GM23338 (cell line): ENCODE results near the gene GNB3. TPM values are rescaled to one million over a fixed set of nuclear protein-coding genes. Genes with fewer than 3 reads are reported as not detected.

Experiments
- ATAC-seq: fragments of 200-7000 bp; cut with Tn5 transposase; 3 replicates; pipeline ENCODE4 v1.9.1; 2020
- DNase-seq: peaks from one replicate; pipeline ENCODE4 v3.0.0-alpha.2; 2015; ENCODE audit warnings: low spot score
- H2AFZ ChIP-seq: fragments of 200-600 bp; sonication (generic); 2 replicates; pipeline ENCODE4 v1.8.0; 2016; ENCODE audit warnings: antibody characterized with exemption, mild to moderate bottlenecking, moderate library complexity
- H3F3A ChIP-seq: fragments of 200-600 bp; sonication (generic); replicated peaks from 2 replicates; pipeline ENCODE4 v1.8.0; 2017; ENCODE audit warnings: antibody characterized with exemption, mixed run types, low read depth
- H3K27ac ChIP-seq: fragments of 200-600 bp; sonication (generic); 2 replicates; pipeline ENCODE4 v1.6.1; 2016; ENCODE audit warnings: low read depth
- H3K27me3 ChIP-seq: fragments of 200-600 bp; sonication (generic); 2 replicates; pipeline ENCODE4 v1.8.0; 2016; ENCODE audit warnings: mild to moderate bottlenecking, mixed run types, moderate library complexity; ENCODE audit not compliant: insufficient read depth
- H3K36me3 ChIP-seq: fragments of 200-600 bp; sonication (generic); 2 replicates; pipeline ENCODE4 v1.8.0; 2016; ENCODE audit warnings: mild to moderate bottlenecking; ENCODE audit not compliant: insufficient read depth
- H3K4me1 ChIP-seq: fragments of 200-600 bp; sonication (generic); 2 replicates; pipeline ENCODE4 v1.8.0; 2016; ENCODE audit warnings: mild to moderate bottlenecking, moderate library complexity; ENCODE audit not compliant: insufficient read depth
- H3K4me2 ChIP-seq: fragments of 200-600 bp; sonication (generic); 2 replicates; pipeline ENCODE4 v1.7.1; 2017; ENCODE audit warnings: mixed run types
- H3K4me3 ChIP-seq: fragments of 200-600 bp; sonication (generic); 2 replicates; pipeline ENCODE4 v1.6.1; 2016; ENCODE audit warnings: mixed run types
- H3K79me2 ChIP-seq: fragments of 200-600 bp; sonication (generic); replicated peaks from 2 replicates; pipeline ENCODE4 v1.8.0; 2017; ENCODE audit warnings: mild to moderate bottlenecking; ENCODE audit not compliant: insufficient read depth
- H3K9me2 ChIP-seq: fragments of 200-600 bp; sonication (generic); 2 replicates; pipeline ENCODE4 v1.8.0; 2017; ENCODE audit not compliant: insufficient read depth
- H4K20me1 ChIP-seq: fragments of 200-600 bp; sonication (generic); replicated peaks from 2 replicates; pipeline ENCODE4 v1.8.0; 2017; ENCODE audit warnings: mild to moderate bottlenecking; ENCODE audit not compliant: insufficient read depth
- H3K27ac Mint-ChIP-seq: 2 replicates; pipeline ENCODE4 v1.8.0; 2020; ENCODE audit warnings: inconsistent platforms, mild to moderate bottlenecking, moderate library complexity, mixed read lengths
- H3K27me3 Mint-ChIP-seq: 3 replicates; pipeline ENCODE4 v1.8.0; 2022; ENCODE audit warnings: low read depth, mild to moderate bottlenecking, moderate library complexity, mixed read lengths, inconsistent platforms; ENCODE audit not compliant: insufficient read depth, poor library complexity
- H3K36me3 Mint-ChIP-seq: 3 replicates; pipeline ENCODE4 v1.8.0; 2021; ENCODE audit warnings: low read depth, mild to moderate bottlenecking, inconsistent platforms, moderate library complexity, mixed read lengths
- H3K4me1 Mint-ChIP-seq: 3 replicates; pipeline ENCODE4 v1.8.0; 2020; ENCODE audit warnings: mild to moderate bottlenecking, inconsistent platforms, mixed read lengths
- H3K4me3 Mint-ChIP-seq: 3 replicates; pipeline ENCODE4 v1.8.0; 2021; ENCODE audit warnings: moderate library complexity, mild to moderate bottlenecking, inconsistent platforms, mixed read lengths
- H3K9me3 Mint-ChIP-seq: 3 replicates; pipeline ENCODE4 v1.8.0; 2020; ENCODE audit warnings: moderate library complexity, mild to moderate bottlenecking, inconsistent platforms, mixed read lengths
- JUNB ChIP-seq: IDR thresholded peaks from one replicate; pipeline ENCODE4 v1.6.1; 2016; ENCODE audit warnings: antibody characterized with exemption; ENCODE audit not compliant: unreplicated experiment
- NANOG ChIP-seq: IDR thresholded peaks from 2 replicates; pipeline ENCODE4 v1.6.1; 2016; ENCODE audit warnings: antibody characterized with exemption, borderline replicate concordance
- polyA plus RNA-seq: library from polyadenylated mRNA; unstranded; fragments of >200 nt; fragmentation: Nextera tagmentation; extraction: Ambion mirVana; gene quantifications from 2 replicates; pipeline ENCODE4 v1.2.1, GENCODE V29; 2016
- total RNA-seq: library from RNA; depleted of rRNA; stranded (reverse); fragments of >200 nt; shearing (Covaris generic); gene quantifications from 2 replicates; pipeline ENCODE4 v1.2.3, GENCODE V29; 2014
- TF ChIP-seq, protein P1 (sequence below), 2 experiments: fragments of 200-600 bp in 1 of 2; sonication (generic) in 1 of 2; conservative IDR thresholded peaks; 2 replicates each; pipeline versions ENCODE4 v1.5.1 to v1.6.1; 2016 to 2017; ENCODE audit warnings: antibody characterized with exemption in 2 of 2, low read depth in 2 of 2, mild to moderate bottlenecking in 2 of 2, moderate library complexity in 1 of 2
- TF ChIP-seq, protein P2 (sequence below): fragments of 250-450 bp; sonication (Bioruptor Pico); IDR thresholded peaks from 2 replicates; pipeline ENCODE4 v1.5.0; 2020; ENCODE audit warnings: mild to moderate bottlenecking, moderate library complexity
- TF ChIP-seq, protein P3 (sequence below): IDR thresholded peaks from 2 replicates; pipeline ENCODE4 v1.6.1; 2016; ENCODE audit warnings: antibody characterized with exemption

The GNB3 gene
- total and polyA plus RNA-seq, 2 experiments from 2014 or later, result 5.4 to 8.2 TPM

DNA sequence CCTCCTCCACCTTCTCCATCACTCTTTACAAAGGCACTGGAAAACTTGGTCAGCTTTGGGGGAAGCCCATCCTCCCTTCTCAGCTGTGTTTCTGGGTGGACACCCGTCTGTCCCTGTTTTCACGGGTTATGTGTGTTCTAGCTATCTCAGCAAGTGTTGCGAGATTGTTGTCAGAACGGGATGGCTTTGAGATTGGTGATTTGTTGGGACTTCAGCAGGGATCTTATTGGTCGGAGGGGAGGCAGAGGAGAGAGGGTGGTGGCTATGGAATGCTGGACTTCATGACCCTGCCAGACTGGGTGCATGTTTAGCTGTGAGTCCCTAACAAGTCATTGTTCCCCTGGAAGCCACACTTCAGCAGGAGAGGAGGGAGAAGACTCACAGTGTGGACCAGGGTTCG is 13.3 kb downstream of the GNB3 start:
- Histone ChIP-seq H3K27me3 (no peaks in the 10 kb centered on the region), H2AFZ (no peak overlapping the region), H3F3A (peaks cover 11% of the 10 kb centered on the region; the same call in 1 of the 2 replicates), H3K79me2 (peaks cover 41% of the 10 kb centered on the region), H3K4me2 (0 out of 2 replicates have a peak overlapping the region, but pooled peaks have one; percentile 83), H4K20me1 (peaks cover 4% of the 10 kb centered on the region; the same call in 1 of the 2 replicates), H3K4me3 (no peak overlapping the region), H3K27ac (no peak overlapping the region), H3K4me1 (peaks cover 19% of the 10 kb centered on the region), H3K36me3 (peaks cover 25% of the 10 kb centered on the region), H3K9me2 (no peaks in the 10 kb centered on the region)
- Mint-ChIP-seq H3K4me3 (peak overlapping the region; percentile 95), H3K27ac (peak overlapping the region; percentile 91), H3K36me3 (peaks cover 52% of the 10 kb centered on the region), H3K27me3 (peaks cover 25% of the 10 kb centered on the region), H3K4me1 (peaks cover 15% of the 10 kb centered on the region), H3K9me3 (no peaks in the 10 kb centered on the region)
- DNase-seq, result no peak
- no peak for ATAC-seq
- no peak for TF ChIP-seq JUNB
- TF ChIP-seq, protein P1, sequence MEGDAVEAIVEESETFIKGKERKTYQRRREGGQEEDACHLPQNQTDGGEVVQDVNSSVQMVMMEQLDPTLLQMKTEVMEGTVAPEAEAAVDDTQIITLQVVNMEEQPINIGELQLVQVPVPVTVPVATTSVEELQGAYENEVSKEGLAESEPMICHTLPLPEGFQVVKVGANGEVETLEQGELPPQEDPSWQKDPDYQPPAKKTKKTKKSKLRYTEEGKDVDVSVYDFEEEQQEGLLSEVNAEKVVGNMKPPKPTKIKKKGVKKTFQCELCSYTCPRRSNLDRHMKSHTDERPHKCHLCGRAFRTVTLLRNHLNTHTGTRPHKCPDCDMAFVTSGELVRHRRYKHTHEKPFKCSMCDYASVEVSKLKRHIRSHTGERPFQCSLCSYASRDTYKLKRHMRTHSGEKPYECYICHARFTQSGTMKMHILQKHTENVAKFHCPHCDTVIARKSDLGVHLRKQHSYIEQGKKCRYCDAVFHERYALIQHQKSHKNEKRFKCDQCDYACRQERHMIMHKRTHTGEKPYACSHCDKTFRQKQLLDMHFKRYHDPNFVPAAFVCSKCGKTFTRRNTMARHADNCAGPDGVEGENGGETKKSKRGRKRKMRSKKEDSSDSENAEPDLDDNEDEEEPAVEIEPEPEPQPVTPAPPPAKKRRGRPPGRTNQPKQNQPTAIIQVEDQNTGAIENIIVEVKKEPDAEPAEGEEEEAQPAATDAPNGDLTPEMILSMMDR (conservative IDR thresholded peaks at IDR 0.05; ENCODE audit: low read depth in 2 of 2), result no peak
- TF ChIP-seq NANOG, result no peak
- TF ChIP-seq, protein P2, sequence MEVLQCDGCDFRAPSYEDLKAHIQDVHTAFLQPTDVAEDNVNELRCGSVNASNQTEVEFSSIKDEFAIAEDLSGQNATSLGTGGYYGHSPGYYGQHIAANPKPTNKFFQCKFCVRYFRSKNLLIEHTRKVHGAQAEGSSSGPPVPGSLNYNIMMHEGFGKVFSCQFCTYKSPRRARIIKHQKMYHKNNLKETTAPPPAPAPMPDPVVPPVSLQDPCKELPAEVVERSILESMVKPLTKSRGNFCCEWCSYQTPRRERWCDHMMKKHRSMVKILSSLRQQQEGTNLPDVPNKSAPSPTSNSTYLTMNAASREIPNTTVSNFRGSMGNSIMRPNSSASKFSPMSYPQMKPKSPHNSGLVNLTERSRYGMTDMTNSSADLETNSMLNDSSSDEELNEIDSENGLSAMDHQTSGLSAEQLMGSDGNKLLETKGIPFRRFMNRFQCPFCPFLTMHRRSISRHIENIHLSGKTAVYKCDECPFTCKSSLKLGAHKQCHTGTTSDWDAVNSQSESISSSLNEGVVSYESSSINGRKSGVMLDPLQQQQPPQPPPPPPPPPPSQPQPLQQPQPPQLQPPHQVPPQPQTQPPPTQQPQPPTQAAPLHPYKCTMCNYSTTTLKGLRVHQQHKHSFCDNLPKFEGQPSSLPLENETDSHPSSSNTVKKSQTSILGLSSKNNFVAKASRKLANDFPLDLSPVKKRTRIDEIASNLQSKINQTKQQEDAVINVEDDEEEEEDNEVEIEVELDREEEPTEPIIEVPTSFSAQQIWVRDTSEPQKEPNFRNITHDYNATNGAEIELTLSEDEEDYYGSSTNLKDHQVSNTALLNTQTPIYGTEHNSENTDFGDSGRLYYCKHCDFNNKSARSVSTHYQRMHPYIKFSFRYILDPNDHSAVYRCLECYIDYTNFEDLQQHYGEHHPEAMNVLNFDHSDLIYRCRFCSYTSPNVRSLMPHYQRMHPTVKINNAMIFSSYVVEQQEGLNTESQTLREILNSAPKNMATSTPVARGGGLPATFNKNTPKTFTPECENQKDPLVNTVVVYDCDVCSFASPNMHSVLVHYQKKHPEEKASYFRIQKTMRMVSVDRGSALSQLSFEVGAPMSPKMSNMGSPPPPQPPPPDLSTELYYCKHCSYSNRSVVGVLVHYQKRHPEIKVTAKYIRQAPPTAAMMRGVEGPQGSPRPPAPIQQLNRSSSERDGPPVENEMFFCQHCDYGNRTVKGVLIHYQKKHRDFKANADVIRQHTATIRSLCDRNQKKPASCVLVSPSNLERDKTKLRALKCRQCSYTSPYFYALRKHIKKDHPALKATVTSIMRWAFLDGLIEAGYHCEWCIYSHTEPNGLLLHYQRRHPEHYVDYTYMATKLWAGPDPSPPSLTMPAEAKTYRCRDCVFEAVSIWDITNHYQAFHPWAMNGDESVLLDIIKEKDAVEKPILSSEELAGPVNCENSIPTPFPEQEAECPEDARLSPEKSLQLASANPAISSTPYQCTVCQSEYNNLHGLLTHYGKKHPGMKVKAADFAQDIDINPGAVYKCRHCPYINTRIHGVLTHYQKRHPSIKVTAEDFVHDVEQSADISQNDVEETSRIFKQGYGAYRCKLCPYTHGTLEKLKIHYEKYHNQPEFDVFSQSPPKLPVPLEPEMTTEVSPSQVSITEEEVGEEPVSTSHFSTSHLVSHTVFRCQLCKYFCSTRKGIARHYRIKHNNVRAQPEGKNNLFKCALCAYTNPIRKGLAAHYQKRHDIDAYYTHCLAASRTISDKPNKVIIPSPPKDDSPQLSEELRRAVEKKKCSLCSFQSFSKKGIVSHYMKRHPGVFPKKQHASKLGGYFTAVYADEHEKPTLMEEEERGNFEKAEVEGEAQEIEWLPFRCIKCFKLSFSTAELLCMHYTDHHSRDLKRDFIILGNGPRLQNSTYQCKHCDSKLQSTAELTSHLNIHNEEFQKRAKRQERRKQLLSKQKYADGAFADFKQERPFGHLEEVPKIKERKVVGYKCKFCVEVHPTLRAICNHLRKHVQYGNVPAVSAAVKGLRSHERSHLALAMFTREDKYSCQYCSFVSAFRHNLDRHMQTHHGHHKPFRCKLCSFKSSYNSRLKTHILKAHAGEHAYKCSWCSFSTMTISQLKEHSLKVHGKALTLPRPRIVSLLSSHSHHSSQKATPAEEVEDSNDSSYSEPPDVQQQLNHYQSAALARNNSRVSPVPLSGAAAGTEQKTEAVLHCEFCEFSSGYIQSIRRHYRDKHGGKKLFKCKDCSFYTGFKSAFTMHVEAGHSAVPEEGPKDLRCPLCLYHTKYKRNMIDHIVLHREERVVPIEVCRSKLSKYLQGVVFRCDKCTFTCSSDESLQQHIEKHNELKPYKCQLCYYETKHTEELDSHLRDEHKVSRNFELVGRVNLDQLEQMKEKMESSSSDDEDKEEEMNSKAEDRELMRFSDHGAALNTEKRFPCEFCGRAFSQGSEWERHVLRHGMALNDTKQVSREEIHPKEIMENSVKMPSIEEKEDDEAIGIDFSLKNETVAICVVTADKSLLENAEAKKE (CRISPR knock-in tag), result no peak
- TF ChIP-seq, protein P3, sequence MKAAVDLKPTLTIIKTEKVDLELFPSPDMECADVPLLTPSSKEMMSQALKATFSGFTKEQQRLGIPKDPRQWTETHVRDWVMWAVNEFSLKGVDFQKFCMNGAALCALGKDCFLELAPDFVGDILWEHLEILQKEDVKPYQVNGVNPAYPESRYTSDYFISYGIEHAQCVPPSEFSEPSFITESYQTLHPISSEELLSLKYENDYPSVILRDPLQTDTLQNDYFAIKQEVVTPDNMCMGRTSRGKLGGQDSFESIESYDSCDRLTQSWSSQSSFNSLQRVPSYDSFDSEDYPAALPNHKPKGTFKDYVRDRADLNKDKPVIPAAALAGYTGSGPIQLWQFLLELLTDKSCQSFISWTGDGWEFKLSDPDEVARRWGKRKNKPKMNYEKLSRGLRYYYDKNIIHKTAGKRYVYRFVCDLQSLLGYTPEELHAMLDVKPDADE, result no peak
